Body of pancreas (tissue), 4 donors: ENCODE data around the gene SERPINF2.

Experiments
- POLR2A ChIP-seq, 3 donors: fragments of 450-650 bp; IDR thresholded peaks; one replicate each; pipeline ENCODE4 v1.6.1; 2016; ENCODE audit warnings: antibody characterized with exemption in 3 of 3, mild to moderate bottlenecking in 2 of 3
- TF ChIP-seq, protein P1 (sequence below), 7 experiments: fragments of 450-650 bp in 4 of 7; fragments of 200-600 bp in 3 of 7; sonication (generic) in 3 of 7; IDR thresholded peaks; one replicate each; pipeline ENCODE4 v1.5.1; 2016 to 2019; ENCODE audit warnings: antibody characterized with exemption in 7 of 7

DNA sequence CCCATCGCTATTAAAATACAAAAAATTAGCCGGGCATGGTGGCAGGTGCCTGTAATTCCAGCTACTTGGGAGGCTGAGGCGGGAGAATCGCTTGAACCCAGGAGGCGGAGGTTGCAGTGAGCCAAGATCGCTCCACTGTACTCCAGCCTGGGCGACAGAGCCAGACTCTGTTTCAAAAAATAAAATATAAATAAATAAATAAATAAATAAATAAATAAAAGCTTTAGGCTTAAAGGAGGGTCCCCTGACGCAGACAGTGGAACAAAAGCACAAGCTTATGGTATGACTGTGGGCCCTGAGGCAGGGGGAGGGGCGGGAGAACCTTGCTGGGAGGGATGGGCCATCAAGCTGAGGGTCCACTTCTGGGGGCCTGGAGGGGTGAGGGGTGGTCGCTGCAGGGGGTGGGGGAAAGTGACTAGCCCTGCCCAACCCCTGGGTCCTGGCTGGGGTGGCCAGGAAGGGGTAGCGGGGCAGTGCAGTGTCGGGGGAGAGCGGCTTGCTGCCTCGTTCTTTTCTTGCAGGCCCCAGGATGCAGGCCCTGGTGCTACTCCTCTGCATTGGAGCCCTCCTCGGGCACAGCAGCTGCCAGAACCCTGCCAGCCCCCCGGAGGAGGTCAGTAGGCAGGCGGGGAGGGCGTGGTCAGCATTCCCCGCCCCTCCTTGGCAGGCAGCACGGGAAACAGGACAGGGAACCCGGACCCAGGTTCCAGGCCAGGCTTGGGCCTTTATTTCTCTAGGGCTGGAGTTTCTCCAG, 23.9 kb downstream of the SERPINF2 start:
- TF ChIP-seq, protein P1, sequence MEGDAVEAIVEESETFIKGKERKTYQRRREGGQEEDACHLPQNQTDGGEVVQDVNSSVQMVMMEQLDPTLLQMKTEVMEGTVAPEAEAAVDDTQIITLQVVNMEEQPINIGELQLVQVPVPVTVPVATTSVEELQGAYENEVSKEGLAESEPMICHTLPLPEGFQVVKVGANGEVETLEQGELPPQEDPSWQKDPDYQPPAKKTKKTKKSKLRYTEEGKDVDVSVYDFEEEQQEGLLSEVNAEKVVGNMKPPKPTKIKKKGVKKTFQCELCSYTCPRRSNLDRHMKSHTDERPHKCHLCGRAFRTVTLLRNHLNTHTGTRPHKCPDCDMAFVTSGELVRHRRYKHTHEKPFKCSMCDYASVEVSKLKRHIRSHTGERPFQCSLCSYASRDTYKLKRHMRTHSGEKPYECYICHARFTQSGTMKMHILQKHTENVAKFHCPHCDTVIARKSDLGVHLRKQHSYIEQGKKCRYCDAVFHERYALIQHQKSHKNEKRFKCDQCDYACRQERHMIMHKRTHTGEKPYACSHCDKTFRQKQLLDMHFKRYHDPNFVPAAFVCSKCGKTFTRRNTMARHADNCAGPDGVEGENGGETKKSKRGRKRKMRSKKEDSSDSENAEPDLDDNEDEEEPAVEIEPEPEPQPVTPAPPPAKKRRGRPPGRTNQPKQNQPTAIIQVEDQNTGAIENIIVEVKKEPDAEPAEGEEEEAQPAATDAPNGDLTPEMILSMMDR (IDR thresholded peaks at IDR 0.05), result no peak
- no peak for TF ChIP-seq POLR2A (IDR thresholded peaks at IDR 0.05)
